Measurements from ENCODE around the gene OBP2B.

Gene OBP2B

DNA sequence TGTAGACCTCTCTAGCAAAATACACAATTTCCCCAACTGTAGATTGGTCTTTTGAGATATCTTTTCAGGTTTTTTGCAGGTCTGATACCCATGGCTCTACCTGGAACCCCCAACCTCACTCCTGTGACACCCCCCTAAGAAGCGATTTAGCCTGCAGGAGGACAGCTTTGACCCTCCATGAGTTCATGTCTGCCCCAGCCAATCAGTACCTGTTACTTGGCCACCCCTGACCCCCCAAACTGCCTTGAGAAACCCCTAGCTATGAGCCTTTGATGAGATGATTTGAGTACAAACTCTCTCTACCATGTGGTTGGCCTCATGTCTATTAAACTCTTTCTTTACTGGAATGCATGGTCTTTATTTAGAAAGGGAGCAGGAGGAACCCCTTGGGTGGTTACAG lies 40.3 kb upstream of the OBP2B start:
- Histone ChIP-seq H2AFZ (ENCODE audit: low read depth, low read length) (no peak overlapping the region), H4K91ac (ENCODE audit: low read length) (no peak overlapping the region), H3K23ac (ENCODE audit: low read length in 2 of 2) (no peak overlapping the region), H2BK12ac (ENCODE audit: low read length in 2 of 2) (no peak overlapping the region), H3K4me1 (ENCODE audit: control insufficient read depth, insufficient read depth, low read depth, low read length) (no peaks in the 10 kb centered on the region), H3K27me3 (ENCODE audit: control insufficient read depth in 1 of 2, insufficient read depth in 1 of 2, low read length in 2 of 2) (peaks cover 58 to 75% of the 10 kb centered on the region in 2 experiments), H3K18ac (ENCODE audit: low read depth in 1 of 2, low read length in 2 of 2) (no peak overlapping the region), H3K9ac (ENCODE audit: low read length) (no peak overlapping the region), H2BK120ac (ENCODE audit: low read depth, low read length) (no peak overlapping the region), H3K79me1 (replicated peaks; ENCODE audit: low read length, poor library complexity, severe bottlenecking) (no peaks in the 10 kb centered on the region), H3K14ac (ENCODE audit: low read length in 2 of 2) (no peak overlapping the region), H3K9me3 (ENCODE audit: control insufficient read depth, low read length) (no peaks in the 10 kb centered on the region), H4K8ac (ENCODE audit: low read length) (no peak overlapping the region), H3K4me3 (ENCODE audit: insufficient read depth in 1 of 2, low read depth in 1 of 2, low read length in 2 of 2) (no peak overlapping the region), H3K4ac (ENCODE audit: low read depth in 1 of 2, low read length in 2 of 2) (no peak overlapping the region), H3K27ac (ENCODE audit: low read length, poor library complexity, severe bottlenecking) (no peak overlapping the region), H2BK5ac (ENCODE audit: low read depth, low read length, poor library complexity, severe bottlenecking) (no peak overlapping the region), H2BK15ac (ENCODE audit: low read depth, poor library complexity, severe bottlenecking) (no peak overlapping the region), H3K4me2 (ENCODE audit: low read length, poor library complexity, severe bottlenecking) (no peak overlapping the region), H3K36me3 (ENCODE audit: control insufficient read depth in 1 of 2, insufficient read depth in 2 of 2, low read depth in 1 of 2, low read length in 2 of 2) (no peaks in the 10 kb centered on the region), H2AK5ac (ENCODE audit: low read length, severe bottlenecking) (no peak overlapping the region)
- no peak for DNase-seq
- WGBS = 92% methylated on average over 1 of the region's 1 CpG

DNA sequence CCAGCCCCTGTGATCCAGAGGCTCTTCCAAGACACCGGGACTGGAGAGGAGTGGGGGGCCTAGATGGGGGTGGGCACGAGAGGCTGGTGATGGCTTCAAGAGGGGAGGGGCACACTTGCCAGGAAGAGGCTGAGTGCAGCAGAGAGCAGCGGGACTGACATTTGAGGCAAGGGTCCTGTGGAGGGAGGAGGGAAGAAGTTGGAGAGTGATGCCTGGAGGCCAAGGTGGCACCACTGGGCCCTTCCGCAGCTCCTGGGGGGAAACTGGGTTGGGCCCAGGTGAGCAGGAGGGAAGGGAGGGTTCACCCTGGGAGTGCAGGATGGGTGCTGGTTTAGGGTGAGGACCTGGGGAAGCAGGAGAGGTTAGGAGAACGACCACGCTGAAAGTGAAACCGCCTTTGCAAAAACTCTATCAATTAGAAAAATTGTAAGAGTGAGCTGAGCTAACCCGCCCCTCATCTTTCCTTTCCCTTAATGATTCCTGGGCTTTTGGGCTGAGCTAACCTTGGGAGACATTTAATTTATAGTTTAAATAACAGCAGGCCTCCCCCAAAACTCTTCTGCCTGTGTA lies 39.8 kb upstream of the OBP2B start:
- peaks cover 62 to 78% of the 10 kb centered on the region in 2 experiments for H3K27me3 ChIP-seq (ENCODE audit: control insufficient read depth in 1 of 2, insufficient read depth in 1 of 2, low read length in 2 of 2)
- no peak overlapping the region for H4K91ac ChIP-seq (ENCODE audit: low read length)
- 82% methylated on average over 4 of the region's 8 CpGs for WGBS
- no peak overlapping the region for H2BK15ac ChIP-seq (ENCODE audit: low read depth, poor library complexity, severe bottlenecking)
- H2AK5ac ChIP-seq (ENCODE audit: low read length, severe bottlenecking) = no peak overlapping the region
- no peaks in the 10 kb centered on the region for H3K4me1 ChIP-seq (ENCODE audit: control insufficient read depth, insufficient read depth, low read depth, low read length)
- no peak overlapping the region for H3K9ac ChIP-seq (ENCODE audit: low read length)
- H3K18ac ChIP-seq (ENCODE audit: low read depth in 1 of 2, low read length in 2 of 2) = no peak overlapping the region
- no peak overlapping the region for H2BK120ac ChIP-seq (ENCODE audit: low read depth, low read length)
- no peak overlapping the region for H3K4me3 ChIP-seq (ENCODE audit: insufficient read depth in 1 of 2, low read depth in 1 of 2, low read length in 2 of 2)
- H3K23ac ChIP-seq (ENCODE audit: low read length in 2 of 2) = no peak overlapping the region
- DNase-seq = no peak
- no peak overlapping the region for H3K4me2 ChIP-seq (ENCODE audit: low read length, poor library complexity, severe bottlenecking)
- no peak overlapping the region for H2BK12ac ChIP-seq (ENCODE audit: low read length in 2 of 2)
- no peak overlapping the region for H3K27ac ChIP-seq (ENCODE audit: low read length, poor library complexity, severe bottlenecking)
- H3K79me1 ChIP-seq (replicated peaks; ENCODE audit: low read length, poor library complexity, severe bottlenecking) = no peaks in the 10 kb centered on the region
- no peak overlapping the region for H4K8ac ChIP-seq (ENCODE audit: low read length)
- no peaks in the 10 kb centered on the region for H3K36me3 ChIP-seq (ENCODE audit: control insufficient read depth in 1 of 2, insufficient read depth in 2 of 2, low read depth in 1 of 2, low read length in 2 of 2)
- H2BK5ac ChIP-seq (ENCODE audit: low read depth, low read length, poor library complexity, severe bottlenecking) = no peak overlapping the region
- H3K4ac ChIP-seq (ENCODE audit: low read depth in 1 of 2, low read length in 2 of 2) = no peak overlapping the region
- H3K14ac ChIP-seq (ENCODE audit: low read length in 2 of 2) = no peak overlapping the region
- H3K9me3 ChIP-seq (ENCODE audit: control insufficient read depth, low read length) = no peaks in the 10 kb centered on the region
- H2AFZ ChIP-seq (ENCODE audit: low read depth, low read length) = no peak overlapping the region

DNA sequence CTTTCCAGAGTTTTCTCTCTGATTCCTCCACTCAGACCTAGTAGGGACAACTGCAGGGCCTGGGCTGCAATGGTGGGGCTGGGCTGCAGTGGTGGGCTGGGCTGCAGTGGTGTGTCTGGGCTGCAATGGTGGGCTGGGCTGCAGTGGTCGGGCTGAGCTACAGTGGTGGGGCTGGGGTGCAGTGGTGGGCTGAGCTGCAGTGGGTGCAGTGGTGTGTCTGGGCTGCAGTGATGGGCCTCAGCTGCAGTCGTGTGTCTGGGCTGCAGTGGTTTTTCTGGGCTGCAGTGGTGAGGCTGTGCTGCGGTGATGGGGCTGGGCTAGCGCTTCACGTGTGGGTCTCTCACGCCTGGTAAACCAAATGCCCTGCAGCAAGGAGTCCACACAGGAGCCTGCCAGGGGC lies 38.6 kb upstream of the OBP2B start:
- Histone ChIP-seq H3K4me2 (ENCODE audit: low read length, poor library complexity, severe bottlenecking) (no peak overlapping the region), H2BK120ac (ENCODE audit: low read depth, low read length) (no peak overlapping the region), H4K91ac (ENCODE audit: low read length) (no peak overlapping the region), H3K9me3 (ENCODE audit: control insufficient read depth, low read length) (no peaks in the 10 kb centered on the region), H3K27me3 (ENCODE audit: control insufficient read depth in 1 of 2, insufficient read depth in 1 of 2, low read length in 2 of 2) (peaks cover 56 to 81% of the 10 kb centered on the region in 2 experiments), H2AK5ac (ENCODE audit: low read length, severe bottlenecking) (no peak overlapping the region), H2BK12ac (ENCODE audit: low read length in 2 of 2) (no peak overlapping the region), H3K36me3 (ENCODE audit: control insufficient read depth in 1 of 2, insufficient read depth in 2 of 2, low read depth in 1 of 2, low read length in 2 of 2) (no peaks in the 10 kb centered on the region), H3K9ac (ENCODE audit: low read length) (no peak overlapping the region), H2BK5ac (ENCODE audit: low read depth, low read length, poor library complexity, severe bottlenecking) (no peak overlapping the region), H2BK15ac (ENCODE audit: low read depth, poor library complexity, severe bottlenecking) (no peak overlapping the region), H3K14ac (ENCODE audit: low read length in 2 of 2) (peak overlapping the region in 1 of 2 experiments; percentile 87), H3K23ac (ENCODE audit: low read length in 2 of 2) (no peak overlapping the region), H2AFZ (ENCODE audit: low read depth, low read length) (no peak overlapping the region), H3K4me3 (ENCODE audit: insufficient read depth in 1 of 2, low read depth in 1 of 2, low read length in 2 of 2) (no peak overlapping the region), H3K4me1 (ENCODE audit: control insufficient read depth, insufficient read depth, low read depth, low read length) (no peaks in the 10 kb centered on the region), H3K27ac (ENCODE audit: low read length, poor library complexity, severe bottlenecking) (no peak overlapping the region), H3K18ac (ENCODE audit: low read depth in 1 of 2, low read length in 2 of 2) (no peak overlapping the region), H3K4ac (ENCODE audit: low read depth in 1 of 2, low read length in 2 of 2) (no peak overlapping the region), H4K8ac (ENCODE audit: low read length) (no peak overlapping the region), H3K79me1 (replicated peaks; ENCODE audit: low read length, poor library complexity, severe bottlenecking) (no peaks in the 10 kb centered on the region)
- no peak for DNase-seq
- 89% methylated on average over 5 of the region's 6 CpGs for WGBS

DNA sequence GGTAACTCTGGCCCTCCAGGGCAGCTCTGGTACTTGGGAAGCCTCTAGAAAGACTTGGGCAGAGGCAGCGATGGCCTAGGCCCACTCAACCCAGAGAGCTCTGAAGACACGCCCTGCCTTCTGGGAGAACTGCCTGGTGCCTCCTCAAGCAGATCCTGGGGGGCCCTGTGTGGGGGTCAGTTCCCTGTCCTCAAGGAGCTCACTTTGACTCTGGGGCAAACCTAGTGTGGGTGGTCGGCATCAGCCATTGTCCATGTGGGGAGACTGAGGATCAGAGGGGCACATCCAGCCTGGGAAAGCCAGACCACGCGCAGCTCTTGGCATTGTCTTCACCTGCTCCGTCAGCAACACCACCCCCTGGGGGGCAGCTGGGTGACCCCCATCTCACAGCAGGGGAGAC lies 37.9 kb upstream of the OBP2B start:
- Histone ChIP-seq H2BK5ac (ENCODE audit: low read depth, low read length, poor library complexity, severe bottlenecking) (no peak overlapping the region), H2BK12ac (ENCODE audit: low read length in 2 of 2) (no peak overlapping the region), H3K79me1 (replicated peaks; ENCODE audit: low read length, poor library complexity, severe bottlenecking) (no peaks in the 10 kb centered on the region), H3K4me3 (ENCODE audit: insufficient read depth in 1 of 2, low read depth in 1 of 2, low read length in 2 of 2) (no peak overlapping the region), H3K4me2 (ENCODE audit: low read length, poor library complexity, severe bottlenecking) (no peak overlapping the region), H2BK15ac (ENCODE audit: low read depth, poor library complexity, severe bottlenecking) (no peak overlapping the region), H3K23ac (ENCODE audit: low read length in 2 of 2) (no peak overlapping the region), H3K27me3 (ENCODE audit: control insufficient read depth in 1 of 2, insufficient read depth in 1 of 2, low read length in 2 of 2) (peaks cover 54 to 78% of the 10 kb centered on the region in 2 experiments), H3K36me3 (ENCODE audit: control insufficient read depth in 1 of 2, insufficient read depth in 2 of 2, low read depth in 1 of 2, low read length in 2 of 2) (no peaks in the 10 kb centered on the region), H2BK120ac (ENCODE audit: low read depth, low read length) (no peak overlapping the region), H3K18ac (ENCODE audit: low read depth in 1 of 2, low read length in 2 of 2) (no peak overlapping the region), H3K9ac (ENCODE audit: low read length) (no peak overlapping the region), H4K8ac (ENCODE audit: low read length) (no peak overlapping the region), H4K91ac (ENCODE audit: low read length) (no peak overlapping the region), H3K27ac (ENCODE audit: low read length, poor library complexity, severe bottlenecking) (no peak overlapping the region), H3K9me3 (ENCODE audit: control insufficient read depth, low read length) (no peaks in the 10 kb centered on the region), H3K4ac (ENCODE audit: low read depth in 1 of 2, low read length in 2 of 2) (no peak overlapping the region), H3K14ac (ENCODE audit: low read length in 2 of 2) (no peak overlapping the region), H3K4me1 (ENCODE audit: control insufficient read depth, insufficient read depth, low read depth, low read length) (no peaks in the 10 kb centered on the region), H2AK5ac (ENCODE audit: low read length, severe bottlenecking) (no peak overlapping the region), H2AFZ (ENCODE audit: low read depth, low read length) (no peak overlapping the region)
- 91% methylated on average over 6 of the region's 6 CpGs for WGBS
- no peak for DNase-seq
